Transverse colon (tissue), 4 donors: ENCODE data around the gene CFAP73.

Experiments
- CTCF ChIP-seq, 5 experiments: fragments of 200-600 bp in 3 of 5; fragments of 450-650 bp in 2 of 5; sonication (generic) in 3 of 5; IDR thresholded peaks; 1 replicate in 2 of 5; 2 replicates in 3 of 5; pipeline ENCODE4 v1.5.1; 2016 to 2017; ENCODE audit warnings: antibody characterized with exemption in 5 of 5, inconsistent platforms in 3 of 5, mild to moderate bottlenecking in 2 of 5, moderate library complexity in 1 of 5
- EP300 ChIP-seq: sonication (generic); formaldehyde crosslinking; IDR thresholded peaks from one replicate; pipeline ENCODE4 v1.6.1; 2017; ENCODE audit warnings: antibody characterized with exemption, low read depth
- POLR2A ChIP-seq: fragments of 450-650 bp; IDR thresholded peaks from one replicate; pipeline ENCODE4 v1.6.1; 2016; ENCODE audit warnings: antibody characterized with exemption, mild to moderate bottlenecking, moderate library complexity
- POLR2AphosphoS5 ChIP-seq, 3 donors: sonication (generic); formaldehyde crosslinking; IDR thresholded peaks; one replicate each; pipeline ENCODE4 v1.6.1; 2016; ENCODE audit warnings: antibody characterized with exemption in 3 of 3

GRCh38 chr12:113197518-113198077 lies 48.1 kb downstream of the CFAP73 start:
- TF ChIP-seq EP300 (no peak), POLR2A (no peak), CTCF (IDR thresholded peaks at IDR 0.05) (no peak), POLR2AphosphoS5 (IDR thresholded peaks at IDR 0.05) (no peak)
